Stomach smooth muscle (tissue), 2 donors: ENCODE data around the gene TMEM141.
"Not testable (repeated sequence)": the region's sequence is repeated elsewhere in the genome, so short reads cannot be mapped to it uniquely, and the experiment has no call there.

Experiments used
- H3K27ac ChIP-seq: one replicate; pipeline ENCODE4 v1.7.0; 2013; ENCODE audit warnings: mild to moderate bottlenecking, low read length, inconsistent platforms
- H3K27me3 ChIP-seq, 2 donors: one replicate each; pipeline ENCODE4 v1.7.0; 2013; ENCODE audit warnings: low read length in 2 of 2; ENCODE audit not compliant: insufficient read depth in 2 of 2, control insufficient read depth in 1 of 2
- H3K36me3 ChIP-seq, 2 donors: one replicate each; pipeline ENCODE4 v1.7.0; 2013; ENCODE audit warnings: low read length in 2 of 2; ENCODE audit not compliant: control insufficient read depth in 2 of 2, insufficient read depth in 2 of 2
- H3K4me1 ChIP-seq: one replicate; pipeline ENCODE4 v1.7.0; 2013; ENCODE audit warnings: low read length; ENCODE audit not compliant: control insufficient read depth, insufficient read depth
- H3K4me3 ChIP-seq, 2 donors: one replicate each; pipeline ENCODE4 v1.7.0; 2013; ENCODE audit warnings: low read length in 2 of 2
- H3K9ac ChIP-seq, 2 donors: one replicate each; pipeline ENCODE4 v1.7.0; 2013; ENCODE audit warnings: low read length in 2 of 2, mild to moderate bottlenecking in 1 of 2
- H3K9me3 ChIP-seq, 2 donors: one replicate each; pipeline ENCODE4 v1.7.0; 2013; ENCODE audit warnings: low read length in 2 of 2; ENCODE audit not compliant: control insufficient read depth in 2 of 2
- donor health status: healthy.
- donor health status: Pancreatic carcinoma.

Gene TMEM141

DNA sequence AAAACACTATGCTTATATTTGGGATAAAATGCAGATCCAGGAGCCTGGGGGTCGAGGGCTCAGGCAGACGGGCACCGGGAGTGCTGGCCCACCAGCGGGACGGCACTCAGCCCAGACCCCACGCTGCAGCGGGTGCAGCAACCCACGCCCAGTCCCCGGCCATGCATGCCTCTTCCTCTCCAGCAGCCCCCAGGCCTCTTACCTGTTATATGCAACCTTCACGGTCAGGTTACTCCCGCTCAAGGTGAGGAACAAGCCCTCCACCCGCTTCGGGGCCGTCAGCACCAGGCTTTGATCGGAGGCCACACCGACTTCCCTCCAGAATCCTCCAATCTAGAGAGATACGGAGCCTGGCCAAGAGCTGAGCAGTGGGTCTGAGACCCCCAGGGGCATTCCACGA lies 34.3 kb upstream of the TMEM141 start:
- no peak overlapping the region for H3K4me3 ChIP-seq
- H3K36me3 ChIP-seq = no peaks in the 10 kb centered on the region
- peaks cover 0 to 5% of the 10 kb centered on the region in 2 donors for H3K9me3 ChIP-seq
- H3K27me3 ChIP-seq = peaks cover 3 to 10% of the 10 kb centered on the region in 2 donors
- no peak overlapping the region for H3K9ac ChIP-seq
- peaks cover 3% of the 10 kb centered on the region for H3K4me1 ChIP-seq
- H3K27ac ChIP-seq = no peak overlapping the region

DNA sequence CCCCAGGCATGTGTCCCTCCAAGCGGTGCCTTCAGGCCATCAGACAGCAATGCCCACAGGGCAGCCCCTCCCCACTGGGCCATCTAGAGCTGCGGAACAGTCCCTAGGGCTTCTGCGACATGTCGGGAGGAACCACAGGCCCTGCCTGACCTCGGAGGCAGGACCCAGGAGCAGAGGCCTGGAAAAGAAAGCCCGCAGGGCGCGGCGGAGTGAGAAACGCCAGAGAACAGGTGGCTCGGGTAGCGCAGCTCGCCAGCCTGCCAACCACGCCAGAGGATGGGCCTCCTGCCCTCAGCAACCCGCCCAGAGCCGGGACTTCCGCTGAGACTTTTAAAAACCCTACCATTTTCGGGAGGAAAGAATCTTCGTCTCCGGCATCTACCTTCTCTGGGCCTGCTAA lies 33.8 kb upstream of the TMEM141 start:
- Histone ChIP-seq H3K9me3 (peaks cover 0 to 5% of the 10 kb centered on the region in 2 donors), H3K9ac (no peak overlapping the region)

GRCh38 chr9:136757751-136758140 lies 33.4 kb upstream of the TMEM141 start:
- H3K27me3 ChIP-seq = peaks cover 3 to 13% of the 10 kb centered on the region in 2 donors
- peaks cover 3% of the 10 kb centered on the region for H3K4me1 ChIP-seq
- no peak overlapping the region for H3K9ac ChIP-seq
- peaks cover 0 to 5% of the 10 kb centered on the region in 2 donors for H3K9me3 ChIP-seq
- no peak overlapping the region for H3K27ac ChIP-seq
- no peak overlapping the region for H3K4me3 ChIP-seq
- H3K36me3 ChIP-seq = no peaks in the 10 kb centered on the region

More for the DNA sequence above, 33.8 kb upstream of the TMEM141 start:
- no peaks in the 10 kb centered on the region for H3K36me3 ChIP-seq
- no peak overlapping the region for H3K27ac ChIP-seq
- peaks cover 3 to 13% of the 10 kb centered on the region in 2 donors for H3K27me3 ChIP-seq
- no peak overlapping the region for H3K4me3 ChIP-seq
- H3K4me1 ChIP-seq = peaks cover 3% of the 10 kb centered on the region

DNA sequence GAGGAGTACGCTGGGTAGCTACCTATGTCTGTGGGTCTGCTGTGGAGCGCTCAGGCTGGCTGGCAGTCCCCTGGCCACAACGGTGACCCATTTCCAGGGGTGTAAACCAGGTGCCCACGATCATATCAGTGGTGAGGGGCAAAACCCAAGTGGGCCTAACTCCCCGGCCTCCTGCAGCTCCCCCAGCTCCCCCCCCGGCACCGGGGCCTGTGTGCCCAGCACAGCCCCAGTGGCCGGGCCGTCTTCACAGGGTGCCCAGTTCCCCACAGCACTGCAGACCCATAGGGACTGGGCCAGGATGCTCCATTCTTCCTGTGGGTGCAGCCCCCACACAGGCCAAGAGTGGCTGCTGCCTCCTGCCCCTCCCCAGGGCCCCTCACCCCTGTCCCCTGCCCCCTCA lies 32.1 kb upstream of the TMEM141 start:
- Histone ChIP-seq H3K27me3 (peaks cover 11 to 18% of the 10 kb centered on the region in 2 donors), H3K27ac (no peak overlapping the region), H3K9me3 (peaks cover 0 to 5% of the 10 kb centered on the region in 2 donors), H3K4me3 (no peak overlapping the region), H3K9ac (no peak overlapping the region), H3K4me1 (peaks cover 7% of the 10 kb centered on the region), H3K36me3 (no peaks in the 10 kb centered on the region)

GRCh38 chr9:136759436-136760325 lies 31.5 kb upstream of the TMEM141 start:
- Histone ChIP-seq H3K4me1 (peaks cover 7% of the 10 kb centered on the region), H3K9ac (no peak overlapping the region), H3K27me3 (peaks cover 17 to 21% of the 10 kb centered on the region in 2 donors), H3K9me3 (peaks cover 0 to 5% of the 10 kb centered on the region in 2 donors), H3K36me3 (no peaks in the 10 kb centered on the region), H3K4me3 (no peak overlapping the region), H3K27ac (no peak overlapping the region)

- H3K9me3 ChIP-seq = peaks cover 0 to 3% of the 10 kb centered on the region in 2 donors
- no peak overlapping the region for H3K4me3 ChIP-seq
- no peaks in the 10 kb centered on the region for H3K36me3 ChIP-seq
- H3K27ac ChIP-seq = no peak overlapping the region
- peaks cover 17 to 23% of the 10 kb centered on the region in 2 donors for H3K27me3 ChIP-seq
- no peak overlapping the region for H3K9ac ChIP-seq
- H3K4me1 ChIP-seq = peaks cover 7% of the 10 kb centered on the region
Observed at GRCh38 chr9:136760424-136760823, 30.7 kb upstream of the TMEM141 start.

- H3K4me3 ChIP-seq, H3K9ac ChIP-seq, H3K36me3 ChIP-seq, H3K9me3 ChIP-seq, H3K27ac ChIP-seq, H3K4me1 ChIP-seq: not testable (repeated sequence)
- peaks cover 17 to 21% of the 10 kb centered on the region in 2 donors for H3K27me3 ChIP-seq
Observed at GRCh38 chr9:136760834-136761544, 30.2 kb upstream of the TMEM141 start.

DNA sequence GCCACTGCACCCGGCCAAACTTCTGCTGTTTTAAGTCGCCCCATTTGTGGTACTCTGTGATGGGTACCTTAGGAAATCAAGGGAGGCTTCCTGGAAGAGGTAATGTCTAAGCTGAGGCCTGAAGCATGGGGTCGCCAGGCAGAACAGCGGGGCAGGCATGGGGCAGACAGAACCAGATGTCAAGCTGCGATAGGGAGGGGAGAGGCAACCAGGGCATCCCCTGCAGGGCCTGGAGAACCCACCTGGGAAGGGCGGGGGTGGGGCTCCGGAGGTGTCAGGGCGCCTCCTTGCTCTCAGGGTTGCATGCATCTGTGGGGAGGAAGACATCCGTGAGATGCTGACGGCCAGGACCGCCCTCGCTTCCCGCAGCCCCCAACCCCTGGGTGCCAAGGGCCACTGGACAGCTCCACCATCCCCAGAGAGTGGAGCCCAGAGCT lies 29.6 kb upstream of the TMEM141 start:
- no peak overlapping the region for H3K27ac ChIP-seq

GRCh38 chr9:136762221-136762691 lies 28.9 kb upstream of the TMEM141 start:
- Histone ChIP-seq H3K9me3 (no peaks in the 10 kb centered on the region), H3K9ac (no peak overlapping the region), H3K27me3 (peaks cover 17% of the 10 kb centered on the region in 2 donors), H3K36me3 (no peaks in the 10 kb centered on the region), H3K27ac (no peak overlapping the region), H3K4me1 (peaks cover 7% of the 10 kb centered on the region), H3K4me3 (no peak overlapping the region)

More for the DNA sequence above, 29.6 kb upstream of the TMEM141 start:
- Histone ChIP-seq H3K4me1 (peaks cover 7% of the 10 kb centered on the region), H3K9me3 (no peaks in the 10 kb centered on the region), H3K9ac (no peak overlapping the region), H3K27me3 (peaks cover 17 to 19% of the 10 kb centered on the region in 2 donors), H3K36me3 (no peaks in the 10 kb centered on the region), H3K4me3 (no peak overlapping the region)

DNA sequence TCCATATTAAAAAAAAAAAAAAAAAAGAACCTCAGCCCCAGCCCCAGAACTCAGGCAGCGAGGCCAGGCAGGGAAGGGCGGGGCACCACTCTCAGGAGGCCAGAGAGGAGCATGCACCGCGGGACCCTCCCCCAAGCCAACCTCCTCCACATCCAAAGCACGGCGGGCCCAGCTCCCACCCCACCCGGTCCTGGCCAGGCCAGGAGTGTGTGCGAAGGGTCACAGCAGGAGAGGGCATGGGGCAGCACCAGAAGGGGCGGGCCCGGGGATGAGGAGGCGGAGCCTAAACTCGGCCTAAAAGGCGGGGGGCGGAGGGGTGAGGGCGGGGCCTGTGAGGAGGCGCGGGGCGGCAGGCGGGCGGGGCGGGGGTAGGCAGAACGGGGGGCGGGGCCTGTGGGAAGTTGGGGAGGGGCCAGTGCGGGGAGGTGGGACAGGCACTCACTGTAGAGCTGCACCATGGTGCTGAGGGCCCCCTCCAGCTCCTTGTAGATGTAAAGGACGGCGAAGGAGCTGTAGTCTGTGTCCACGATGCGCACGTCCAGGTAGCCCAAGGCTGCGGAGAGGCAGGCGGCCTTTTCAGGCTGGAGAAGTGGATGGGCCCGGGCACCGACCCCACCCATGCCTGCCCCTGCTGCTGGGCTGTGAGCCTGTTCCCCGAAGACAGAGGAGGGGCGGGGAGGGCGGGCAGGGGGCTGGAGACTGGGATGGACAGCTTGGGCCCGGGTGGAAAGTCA lies 28.1 kb upstream of the TMEM141 start:
- Histone ChIP-seq H3K27me3 (peaks cover 22% of the 10 kb centered on the region in 2 donors), H3K27ac (no peak overlapping the region), H3K9ac (no peak overlapping the region), H3K4me1 (peaks cover 7% of the 10 kb centered on the region), H3K36me3 (no peaks in the 10 kb centered on the region), H3K4me3 (no peak overlapping the region), H3K9me3 (no peaks in the 10 kb centered on the region)
